Panc1 (cell line): ENCODE data around the gene AMT. TPM values are rescaled to one million over a fixed set of nuclear protein-coding genes. Genes with fewer than 3 reads are reported as not detected.

ENCODE experiments used
- ATAC-seq: fragments of 200-7000 bp; cut with Tn5 transposase; 2 replicates; pipeline ENCODE4 v1.9.1; 2020; ENCODE audit warnings: mild to moderate bottlenecking, moderate library complexity
- Bru-seq: library from RNA; stranded (reverse); fragments of 400-500 nt; gene quantifications from one replicate; lab custom pipeline; 2021; lab: Mats Ljungman, UMichigan
- BruChase-seq, 2 experiments: library from RNA; stranded (reverse); fragments of 400-500 nt; gene quantifications; one replicate each; lab custom pipeline; 2021; lab: Mats Ljungman, UMichigan
- BruUV-seq: library from RNA; stranded (reverse); fragments of 400-500 nt; replicated peaks from 2 replicates; lab custom pipeline; 2021; lab: Mats Ljungman, UMichigan
- CTCF ChIA-PET: fragments of 300-600 bp; sonication (Branson Sonifier 250); formaldehyde crosslinking; loops from one replicate; lab custom pipeline; 2022; ENCODE audit warnings: antibody characterized with exemption; lab: Charles Lee
- POLR2A ChIA-PET: fragments of 300-600 bp; sonication (Branson Sonifier 250); formaldehyde crosslinking; loops from one replicate; lab custom pipeline; 2022; ENCODE audit warnings: antibody characterized with exemption; lab: Charles Lee
- DNase-seq: peaks from one replicate; pipeline ENCODE4 v3.0.0-alpha.2; 2010; ENCODE audit warnings: low read depth, low spot score
- H3K27ac ChIP-seq: 2 replicates; pipeline ENCODE4 v1.5.1; 2011; ENCODE audit warnings: mild to moderate bottlenecking, low read length, inconsistent platforms
- H3K27me3 ChIP-seq: fragments of 200-500 bp; sonication (Bioruptor generic); 2 replicates; pipeline ENCODE4 v1.6.0; 2014; ENCODE audit warnings: low read length, inconsistent platforms; ENCODE audit not compliant: control insufficient read depth, insufficient read depth
- H3K36me3 ChIP-seq: fragments of 200-500 bp; sonication (Bioruptor generic); 2 replicates; pipeline ENCODE4 v1.5.1; 2014; ENCODE audit warnings: inconsistent platforms, mild to moderate bottlenecking, low read length, moderate library complexity; ENCODE audit not compliant: control insufficient read depth, insufficient read depth
- H3K4me1 ChIP-seq: 2 replicates; pipeline ENCODE4 v1.5.1; 2011; ENCODE audit warnings: inconsistent platforms, mild to moderate bottlenecking, low read length, moderate library complexity; ENCODE audit not compliant: control insufficient read depth, insufficient read depth
- H3K4me3 ChIP-seq, 2 experiments: 2 replicates each; pipeline ENCODE4 v1.5.1; 2011 to 2012; ENCODE audit warnings: low read depth in 2 of 2, low read length in 2 of 2, mild to moderate bottlenecking in 2 of 2, inconsistent platforms in 1 of 2, moderate library complexity in 1 of 2
- H3K9me3 ChIP-seq: fragments of 200-500 bp; sonication (Bioruptor generic); 2 replicates; pipeline ENCODE4 v1.5.1; 2014; ENCODE audit warnings: low read depth, mild to moderate bottlenecking, inconsistent platforms, low read length, moderate library complexity; ENCODE audit not compliant: control insufficient read depth, insufficient read depth
- POLR2AphosphoS5 ChIP-seq: IDR thresholded peaks from 2 replicates; pipeline ENCODE4 v1.6.1; 2012; ENCODE audit warnings: mild to moderate bottlenecking, low read depth, low read length, moderate library complexity
- SIN3A ChIP-seq: IDR thresholded peaks from 2 replicates; pipeline ENCODE4 v1.6.1; 2012; ENCODE audit warnings: low read depth, mild to moderate bottlenecking, low read length, moderate library complexity, borderline replicate concordance; ENCODE audit not compliant: insufficient read depth
- TCF7L2 ChIP-seq: IDR thresholded peaks from 2 replicates; pipeline ENCODE4 v1.6.1; 2011; ENCODE audit warnings: mild to moderate bottlenecking, low read depth, low read length, inconsistent platforms
- in situ Hi-C: cut with HindIII; loops from 2 replicates; pipeline ENCODE4 v1.10.0; 2016; ENCODE audit warnings: low sequenced_read_pairs, low pct_unique_long_range_greater_than_20kb
- intact Hi-C: fragments of 100-400 bp; cut with micrococcal nuclease; formaldehyde crosslinking; loops from one replicate; pipeline ENCODE4 v1.10.0; 2022; ENCODE audit not compliant: unreplicated experiment
- long read RNA-seq: library from polyadenylated mRNA; unstranded; transcript quantifications from one replicate; pipeline ENCODE4 v2.0.0, GENCODE V29; 2021; ENCODE audit not compliant: unreplicated experiment
- polyA plus RNA-seq: library from polyadenylated mRNA; unstranded; fragments of >200 nt; gene quantifications from one replicate; pipeline ENCODE4 v1.2.1, GENCODE V29; 2012; ENCODE audit warnings: missing spikeins; ENCODE audit not compliant: insufficient read length
- total RNA-seq: library from RNA; stranded (reverse); gene quantifications from one replicate; pipeline ENCODE4 v1.2.1, GENCODE V29; 2021; ENCODE audit not compliant: unreplicated experiment
- TF ChIP-seq, protein P1 (sequence below): fragments of 450-650 bp; IDR thresholded peaks from 2 replicates; pipeline ENCODE4 v1.5.1; 2017; ENCODE audit warnings: mild to moderate bottlenecking
- TF ChIP-seq, protein P2 (sequence below), 2 experiments: IDR thresholded peaks; 2 replicates each; pipeline ENCODE4 v1.6.1; 2011 to 2012; ENCODE audit warnings: low read depth in 2 of 2, control low read depth in 1 of 2, low read length in 1 of 2, mild to moderate bottlenecking in 1 of 2, moderate library complexity in 1 of 2; ENCODE audit not compliant: insufficient read depth in 1 of 2

The AMT gene, protein sequence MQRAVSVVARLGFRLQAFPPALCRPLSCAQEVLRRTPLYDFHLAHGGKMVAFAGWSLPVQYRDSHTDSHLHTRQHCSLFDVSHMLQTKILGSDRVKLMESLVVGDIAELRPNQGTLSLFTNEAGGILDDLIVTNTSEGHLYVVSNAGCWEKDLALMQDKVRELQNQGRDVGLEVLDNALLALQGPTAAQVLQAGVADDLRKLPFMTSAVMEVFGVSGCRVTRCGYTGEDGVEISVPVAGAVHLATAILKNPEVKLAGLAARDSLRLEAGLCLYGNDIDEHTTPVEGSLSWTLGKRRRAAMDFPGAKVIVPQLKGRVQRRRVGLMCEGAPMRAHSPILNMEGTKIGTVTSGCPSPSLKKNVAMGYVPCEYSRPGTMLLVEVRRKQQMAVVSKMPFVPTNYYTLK
- total RNA-seq (1.1 TPM), Bru-seq, nascent RNA (percentile 7 among the genes with signal in this experiment), BruChase-seq, experiment 1, labeled RNA remaining after a 2-hour chase (percentile 48 among the genes with signal in this experiment), BruChase-seq, experiment 2, labeled RNA remaining after a 6-hour chase (percentile 51 among the genes with signal in this experiment)
- polyA plus RNA-seq: 2.9 TPM
- long read RNA-seq, partial matches to known transcripts: 1 of 1 reads
- long read RNA-seq, other reads (novel, unspliced or antisense): 0 of 1 reads

DNA sequence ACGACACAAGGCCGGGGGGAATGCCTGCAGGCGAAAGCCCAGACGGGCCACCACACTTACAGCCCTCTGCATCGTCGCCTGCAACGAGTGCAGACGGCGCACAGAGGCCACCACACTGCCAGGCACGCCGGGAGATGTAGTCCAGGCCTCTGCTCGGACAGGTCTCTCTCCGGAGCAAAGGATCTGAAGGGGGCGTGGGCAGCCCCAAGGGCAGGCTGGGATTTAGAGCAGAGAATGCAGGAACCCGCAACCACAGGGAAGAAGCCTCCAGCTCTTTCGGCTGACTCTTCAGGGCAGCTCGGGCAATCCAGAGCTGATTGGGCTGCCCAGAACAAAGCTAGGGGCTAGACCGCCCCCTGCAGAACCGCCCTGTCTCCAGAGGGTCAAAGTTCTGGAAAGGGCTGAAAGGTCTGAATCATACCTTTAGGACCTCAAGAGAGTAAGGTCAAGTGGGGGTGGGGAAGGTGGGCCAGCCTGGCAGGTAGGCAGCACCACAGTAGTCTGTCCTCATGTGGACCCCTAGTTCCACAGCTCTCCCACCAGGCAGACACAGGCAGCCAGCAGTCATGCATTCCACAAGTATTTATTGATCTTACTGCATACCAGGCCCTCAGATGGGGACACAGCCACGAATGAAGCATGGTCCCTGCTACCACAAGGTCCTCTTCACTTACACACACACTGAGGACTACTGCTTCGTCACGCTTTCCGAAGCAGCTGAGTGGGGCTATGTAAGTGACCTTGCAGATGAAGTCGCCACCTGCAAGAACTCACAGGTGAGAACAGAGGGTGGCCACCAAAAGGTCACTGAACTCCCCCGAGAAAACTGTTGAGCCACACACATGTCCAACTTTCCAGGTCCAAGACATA lies at the start of gene AMT:
Gene AMT, minus strand, starts transcription at position 95 of the 870 bp plus-strand sequence. Its CDS starts 23 bp downstream, at position 72.
- TF ChIP-seq SIN3A: no peak
- TF ChIP-seq, protein P1, sequence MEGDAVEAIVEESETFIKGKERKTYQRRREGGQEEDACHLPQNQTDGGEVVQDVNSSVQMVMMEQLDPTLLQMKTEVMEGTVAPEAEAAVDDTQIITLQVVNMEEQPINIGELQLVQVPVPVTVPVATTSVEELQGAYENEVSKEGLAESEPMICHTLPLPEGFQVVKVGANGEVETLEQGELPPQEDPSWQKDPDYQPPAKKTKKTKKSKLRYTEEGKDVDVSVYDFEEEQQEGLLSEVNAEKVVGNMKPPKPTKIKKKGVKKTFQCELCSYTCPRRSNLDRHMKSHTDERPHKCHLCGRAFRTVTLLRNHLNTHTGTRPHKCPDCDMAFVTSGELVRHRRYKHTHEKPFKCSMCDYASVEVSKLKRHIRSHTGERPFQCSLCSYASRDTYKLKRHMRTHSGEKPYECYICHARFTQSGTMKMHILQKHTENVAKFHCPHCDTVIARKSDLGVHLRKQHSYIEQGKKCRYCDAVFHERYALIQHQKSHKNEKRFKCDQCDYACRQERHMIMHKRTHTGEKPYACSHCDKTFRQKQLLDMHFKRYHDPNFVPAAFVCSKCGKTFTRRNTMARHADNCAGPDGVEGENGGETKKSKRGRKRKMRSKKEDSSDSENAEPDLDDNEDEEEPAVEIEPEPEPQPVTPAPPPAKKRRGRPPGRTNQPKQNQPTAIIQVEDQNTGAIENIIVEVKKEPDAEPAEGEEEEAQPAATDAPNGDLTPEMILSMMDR: no peak
- no peak for TF ChIP-seq POLR2AphosphoS5
- TF ChIP-seq, protein P2, sequence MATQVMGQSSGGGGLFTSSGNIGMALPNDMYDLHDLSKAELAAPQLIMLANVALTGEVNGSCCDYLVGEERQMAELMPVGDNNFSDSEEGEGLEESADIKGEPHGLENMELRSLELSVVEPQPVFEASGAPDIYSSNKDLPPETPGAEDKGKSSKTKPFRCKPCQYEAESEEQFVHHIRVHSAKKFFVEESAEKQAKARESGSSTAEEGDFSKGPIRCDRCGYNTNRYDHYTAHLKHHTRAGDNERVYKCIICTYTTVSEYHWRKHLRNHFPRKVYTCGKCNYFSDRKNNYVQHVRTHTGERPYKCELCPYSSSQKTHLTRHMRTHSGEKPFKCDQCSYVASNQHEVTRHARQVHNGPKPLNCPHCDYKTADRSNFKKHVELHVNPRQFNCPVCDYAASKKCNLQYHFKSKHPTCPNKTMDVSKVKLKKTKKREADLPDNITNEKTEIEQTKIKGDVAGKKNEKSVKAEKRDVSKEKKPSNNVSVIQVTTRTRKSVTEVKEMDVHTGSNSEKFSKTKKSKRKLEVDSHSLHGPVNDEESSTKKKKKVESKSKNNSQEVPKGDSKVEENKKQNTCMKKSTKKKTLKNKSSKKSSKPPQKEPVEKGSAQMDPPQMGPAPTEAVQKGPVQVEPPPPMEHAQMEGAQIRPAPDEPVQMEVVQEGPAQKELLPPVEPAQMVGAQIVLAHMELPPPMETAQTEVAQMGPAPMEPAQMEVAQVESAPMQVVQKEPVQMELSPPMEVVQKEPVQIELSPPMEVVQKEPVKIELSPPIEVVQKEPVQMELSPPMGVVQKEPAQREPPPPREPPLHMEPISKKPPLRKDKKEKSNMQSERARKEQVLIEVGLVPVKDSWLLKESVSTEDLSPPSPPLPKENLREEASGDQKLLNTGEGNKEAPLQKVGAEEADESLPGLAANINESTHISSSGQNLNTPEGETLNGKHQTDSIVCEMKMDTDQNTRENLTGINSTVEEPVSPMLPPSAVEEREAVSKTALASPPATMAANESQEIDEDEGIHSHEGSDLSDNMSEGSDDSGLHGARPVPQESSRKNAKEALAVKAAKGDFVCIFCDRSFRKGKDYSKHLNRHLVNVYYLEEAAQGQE (IDR thresholded peaks at IDR 0.05; ENCODE audit: insufficient read depth in 1 of 2, low read depth in 2 of 2, low read length in 1 of 2): no peak
- no peak for TF ChIP-seq TCF7L2
- Histone ChIP-seq H3K36me3 (no peaks in the 10 kb centered on the region), H3K9me3 (no peaks in the 10 kb centered on the region), H3K27ac (no peak within 1 kb of the TSS), H3K4me3 (no peak within 1 kb of the TSS), H3K4me1 (no peaks in the 10 kb centered on the region), H3K27me3 (no peaks in the 10 kb centered on the region)
- ChIA-PET POLR2A (no interaction called here), CTCF (no interaction called here)
- no TSS peak for BruUV-seq
- in situ Hi-C loops: no loop called here
- DNase-seq (no peak), ATAC-seq (no peak)
- intact Hi-C loops: no loop called here

DNA sequence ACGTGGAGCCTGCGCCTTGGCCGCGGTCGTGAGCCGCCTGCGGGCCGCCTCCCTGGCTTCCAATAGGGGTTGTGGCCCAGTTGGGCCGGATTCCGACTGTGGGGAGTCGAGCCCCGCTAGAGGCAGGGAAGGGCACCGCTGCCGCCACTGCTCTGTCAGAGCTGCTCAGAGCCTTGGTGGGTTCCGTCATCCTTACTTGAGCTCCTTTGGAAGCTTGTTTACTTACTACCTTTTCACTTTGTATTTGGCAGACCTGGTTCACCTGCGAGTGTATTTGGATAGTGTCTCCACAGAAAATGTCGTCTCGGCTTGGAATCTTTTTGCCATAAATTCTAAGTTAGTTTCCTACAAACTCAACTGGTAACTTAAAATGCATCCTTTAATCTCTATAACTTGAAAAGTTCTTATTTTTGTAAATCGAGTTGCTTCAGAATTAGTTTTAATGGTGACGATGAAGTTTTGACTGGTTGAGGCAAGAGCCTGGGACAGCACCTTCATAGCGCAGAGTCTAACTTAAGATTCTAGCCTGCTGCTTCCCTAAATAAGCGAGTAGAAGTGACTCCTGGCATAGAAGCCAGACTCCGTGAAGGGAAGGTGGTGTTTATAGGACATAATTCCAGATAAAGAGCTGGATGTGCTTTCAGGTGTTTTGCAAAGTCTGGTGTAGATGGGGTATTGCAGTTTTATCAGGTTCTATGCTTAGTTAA lies 48.6 kb upstream of the AMT start:
- Histone ChIP-seq H3K4me3 (peak overlapping the region; percentile 82 to 83), H3K27ac (peak overlapping the region; percentile 89), H3K27me3 (no peaks in the 10 kb centered on the region), H3K36me3 (peaks cover 7% of the 10 kb centered on the region; the same call in 1 of the 2 replicates), H3K4me1 (peaks cover 17% of the 10 kb centered on the region), H3K9me3 (no peaks in the 10 kb centered on the region)
- POLR2A ChIA-PET: no interaction called here
- no TSS peak for BruUV-seq
- in situ Hi-C loops (no loop called here), intact Hi-C loops (no loop called here)
- no peak for DNase-seq
- CTCF ChIA-PET: interaction anchor here (1.1 kb wide), 1 partner anchor 69 kb away, joined by 8 read pairs; no protein-coding TSS in a partner anchor
- TF ChIP-seq POLR2AphosphoS5 (no peak), TCF7L2 (no peak), SIN3A (no peak)
- TF ChIP-seq, protein P2 (IDR thresholded peaks at IDR 0.05; ENCODE audit: insufficient read depth in 1 of 2, low read depth in 2 of 2, low read length in 1 of 2): no peak
- TF ChIP-seq, protein P1: no peak
- ATAC-seq: peak; percentile 25
